HuH-7 (cell line): ENCODE measurements around the gene FHL2.
"Not testable (repeated sequence)": the region's sequence is repeated elsewhere in the genome, so short reads cannot be mapped to it uniquely, and the experiment has no call there.

Experiments used
- DNase-seq: peaks from one replicate; pipeline ENCODE4 v3.0.0; 2011; ENCODE audit warnings: low spot score

The FHL2 gene, protein sequence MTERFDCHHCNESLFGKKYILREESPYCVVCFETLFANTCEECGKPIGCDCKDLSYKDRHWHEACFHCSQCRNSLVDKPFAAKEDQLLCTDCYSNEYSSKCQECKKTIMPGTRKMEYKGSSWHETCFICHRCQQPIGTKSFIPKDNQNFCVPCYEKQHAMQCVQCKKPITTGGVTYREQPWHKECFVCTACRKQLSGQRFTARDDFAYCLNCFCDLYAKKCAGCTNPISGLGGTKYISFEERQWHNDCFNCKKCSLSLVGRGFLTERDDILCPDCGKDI

DNA sequence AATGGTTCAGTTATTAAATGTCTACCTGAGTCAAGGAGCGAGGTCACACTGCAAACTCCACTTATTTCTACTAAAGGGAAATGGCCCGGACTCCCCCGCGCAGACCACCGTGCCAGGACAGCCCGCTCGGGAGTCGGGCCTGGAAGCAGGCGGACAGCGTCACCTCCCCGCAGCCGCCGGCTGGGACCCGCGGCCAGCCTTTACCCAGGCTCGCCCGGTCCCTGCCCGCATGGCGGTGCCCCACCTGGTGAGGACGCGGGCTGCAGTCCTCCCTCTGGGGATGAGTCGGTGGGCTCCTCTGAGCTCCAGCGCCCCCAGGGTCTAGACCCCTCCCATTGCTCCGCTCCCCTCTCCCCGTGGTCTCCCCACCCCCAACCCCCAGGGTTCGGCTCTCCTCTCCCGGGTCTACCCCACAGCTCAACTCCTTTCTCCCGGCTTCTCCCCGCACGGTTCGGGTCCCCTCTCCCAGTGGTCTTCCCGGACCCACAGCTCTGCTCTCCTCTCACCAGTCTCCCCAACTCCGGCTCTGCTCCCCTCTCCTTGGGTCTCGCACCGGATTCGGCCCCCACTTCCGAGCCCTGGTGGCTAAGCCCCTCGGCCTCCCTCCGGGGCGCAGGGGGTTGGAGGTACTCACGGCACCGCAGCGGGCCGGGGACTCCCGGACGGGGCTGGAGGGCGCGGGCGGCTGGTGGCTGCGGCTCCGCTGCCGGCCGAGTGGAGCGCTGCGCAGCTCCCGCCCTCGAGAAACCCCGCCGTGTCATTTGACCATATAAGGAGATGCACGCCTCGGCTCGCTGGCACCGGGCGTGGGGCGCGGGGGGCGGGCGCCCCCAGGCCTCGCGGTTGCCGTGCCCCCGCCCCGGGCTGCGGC is at the start of gene FHL2:
Gene FHL2 (minus strand): TSS at position 716 of the 871 bp plus-strand sequence. CDS start 12,535 bp downstream, outside the sequence.
- peak; percentile 85 for DNase-seq

DNA sequence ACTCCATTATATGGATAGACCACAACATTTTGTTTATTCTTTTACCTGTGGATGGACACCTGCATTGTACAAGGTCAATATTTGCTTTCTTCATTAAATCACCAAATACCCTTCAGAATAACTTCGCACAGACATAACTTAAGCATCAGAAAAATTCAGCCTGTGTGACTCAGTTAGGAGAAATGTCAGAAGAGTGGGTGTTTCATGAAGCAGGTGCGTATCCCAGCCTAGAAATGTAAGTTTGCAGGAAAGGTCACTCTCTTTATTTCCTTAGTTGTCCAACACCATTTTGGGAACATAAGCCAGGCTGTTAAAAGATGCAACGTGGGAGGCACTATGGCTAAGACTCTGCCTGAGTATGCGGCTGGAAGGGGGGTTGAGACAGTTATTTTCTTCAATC is 48.6 kb upstream of the FHL2 start:
- no peak for DNase-seq

DNA sequence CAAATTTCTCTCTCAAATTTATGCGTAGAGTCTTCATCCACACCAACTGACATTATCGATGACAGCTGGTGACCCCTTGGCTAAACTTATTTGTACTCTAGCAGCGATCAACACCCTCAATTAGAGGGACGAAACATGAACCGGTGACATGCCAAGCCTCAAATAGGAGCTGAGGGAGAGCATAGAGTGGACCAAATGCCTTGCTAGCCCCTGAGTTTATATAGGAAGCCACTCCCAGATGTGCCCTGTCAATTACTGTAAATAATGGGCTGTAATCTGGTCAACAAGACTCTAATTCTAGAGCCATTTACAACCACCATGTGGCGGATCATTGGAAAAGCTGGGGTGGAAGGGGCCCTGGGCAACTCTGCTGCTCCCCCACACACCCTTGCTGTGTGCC is 47.6 kb upstream of the FHL2 start:
- DNase-seq: no peak

DNA sequence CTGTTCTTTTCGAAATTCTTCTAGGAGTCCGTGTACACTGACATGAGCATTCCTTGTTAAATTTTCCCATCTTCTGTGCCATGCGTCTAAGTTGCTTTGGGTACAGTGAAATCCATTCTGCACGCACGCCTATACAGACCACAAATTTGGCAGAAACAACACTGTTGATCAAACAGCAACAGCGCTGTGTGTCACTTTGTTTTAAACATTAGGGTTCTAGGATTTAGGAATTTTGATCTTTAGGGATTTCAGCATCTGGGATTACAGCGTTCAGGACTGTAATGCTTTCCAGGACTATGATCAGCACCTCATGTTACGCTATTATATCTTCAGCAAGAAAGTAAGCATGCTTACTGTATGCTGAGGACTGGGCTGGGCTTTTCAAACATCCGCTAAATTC is 47.1 kb upstream of the FHL2 start:
- no peak for DNase-seq

DNA sequence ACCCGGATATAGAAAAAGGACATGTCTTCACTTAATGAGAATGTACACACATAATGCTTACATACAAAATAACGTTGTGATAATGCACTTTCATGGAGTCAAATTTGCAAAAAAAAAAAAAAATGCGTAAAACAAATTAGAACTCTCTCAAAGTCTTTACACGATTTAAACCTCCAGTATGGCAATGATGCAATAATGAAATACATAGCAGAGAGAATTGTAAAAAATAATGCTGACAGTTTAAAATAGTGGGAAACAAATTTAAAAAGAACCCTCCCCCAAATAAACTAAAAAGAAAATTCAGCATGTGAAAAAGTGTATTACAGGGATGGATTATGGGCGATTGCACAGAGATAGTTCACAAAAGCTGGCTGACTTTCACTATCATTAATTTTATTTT is 46.6 kb upstream of the FHL2 start:
- no peak for DNase-seq

DNA sequence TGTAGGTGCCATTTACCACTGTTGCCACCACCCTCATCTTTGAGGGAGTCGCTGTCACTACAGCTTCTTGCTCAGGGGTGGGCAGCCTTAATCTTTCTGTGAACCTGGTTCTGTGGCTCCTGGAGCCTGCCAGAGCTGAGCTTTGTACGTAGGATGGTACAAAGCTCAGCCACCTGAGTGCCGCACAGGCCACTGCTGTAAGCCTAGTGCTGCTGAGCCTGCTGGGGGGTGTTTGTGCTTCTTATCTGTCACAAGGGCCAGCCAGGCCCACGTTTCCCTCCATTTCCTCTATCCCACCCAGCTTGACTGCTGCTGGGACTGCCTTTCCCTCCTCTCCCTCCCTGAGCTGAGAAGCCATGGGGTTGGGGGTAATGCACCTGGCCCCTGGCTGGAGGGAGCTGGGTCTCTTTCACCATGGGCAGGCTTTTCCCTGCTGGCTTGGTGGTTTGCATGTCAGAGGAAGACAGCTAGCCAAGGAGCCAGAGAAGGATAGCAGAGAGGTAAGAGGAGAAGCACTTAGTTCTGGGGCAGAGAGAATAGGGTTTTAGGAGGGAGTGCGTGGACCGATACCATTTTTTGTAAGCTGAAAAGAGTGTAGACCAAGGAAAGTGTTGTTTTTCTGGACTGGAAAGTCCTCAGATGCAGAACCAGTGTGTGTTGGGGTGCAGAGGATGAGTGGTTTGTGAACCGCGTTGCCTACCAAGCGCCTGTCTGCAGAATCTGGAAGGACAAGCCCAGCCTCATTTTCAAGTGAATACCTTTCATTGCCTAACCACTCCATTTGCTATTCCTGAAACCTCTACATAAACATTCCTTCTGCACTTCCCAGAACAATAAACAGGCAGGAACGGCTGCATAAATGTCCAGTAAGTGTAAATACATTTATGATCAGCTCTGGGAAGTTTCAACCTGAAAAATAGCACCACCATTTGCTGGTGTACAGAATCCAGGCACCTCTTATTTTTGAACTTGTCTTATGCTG is 45.1 kb upstream of the FHL2 start:
- no peak for DNase-seq

DNA sequence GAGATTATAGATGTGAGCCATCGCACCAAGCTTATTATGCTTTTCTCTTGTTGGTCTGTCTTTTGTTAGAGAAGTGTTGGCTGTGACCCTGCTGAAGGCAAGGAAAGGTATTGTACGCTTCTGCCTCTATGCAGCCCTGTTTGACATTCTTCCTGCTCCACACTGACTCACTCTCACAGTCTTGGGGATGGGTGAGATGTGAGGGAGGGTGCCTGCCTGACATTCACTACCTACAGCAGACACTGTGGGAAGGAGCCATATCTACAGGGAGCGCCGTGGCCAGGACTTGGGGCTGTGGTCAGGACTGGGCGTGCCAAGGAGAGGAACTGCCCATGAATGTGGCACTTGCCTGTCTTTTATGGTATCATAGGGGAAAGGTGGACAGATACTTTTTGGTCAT is 43.9 kb upstream of the FHL2 start:
- DNase-seq: no peak

DNA sequence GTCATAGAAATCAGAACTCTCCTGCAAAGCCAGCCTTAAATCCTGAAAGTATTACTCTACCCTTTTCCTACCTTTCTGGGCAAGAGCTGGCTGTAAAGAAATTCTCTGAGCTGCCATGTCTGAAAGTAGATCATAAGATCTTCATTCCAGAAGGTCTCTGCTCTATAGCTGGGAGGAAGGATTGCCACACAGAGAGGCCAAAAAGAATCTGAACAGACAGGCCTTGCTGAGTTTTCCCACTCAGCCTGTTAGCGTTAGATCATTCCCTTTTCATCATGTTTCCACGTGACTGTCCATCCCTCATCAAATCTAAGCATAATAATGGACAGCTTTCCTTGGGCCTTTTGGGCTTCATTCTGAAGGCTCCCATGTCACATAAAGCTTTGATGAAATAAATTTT is 43.2 kb upstream of the FHL2 start:
- DNase-seq: no peak

DNA sequence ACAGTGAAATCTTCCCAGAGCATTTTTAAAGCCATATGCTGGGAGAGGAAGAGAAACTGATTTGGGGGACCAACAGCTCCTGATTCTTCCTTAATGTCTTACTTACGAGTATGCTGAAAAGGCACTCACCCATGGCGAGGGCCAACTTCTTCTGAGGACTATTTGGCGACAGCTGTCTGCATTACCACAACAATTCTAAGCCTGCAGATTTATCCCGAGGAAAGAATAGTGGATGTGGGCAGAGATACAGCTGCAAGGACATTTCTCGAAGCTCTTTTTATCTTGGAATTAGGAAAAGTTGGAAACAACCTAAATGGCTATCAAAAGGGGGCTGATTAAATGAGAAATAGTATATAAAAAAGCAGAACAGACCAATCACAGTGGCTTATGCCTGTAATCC is 40.3 kb upstream of the FHL2 start:
- DNase-seq: no peak

DNA sequence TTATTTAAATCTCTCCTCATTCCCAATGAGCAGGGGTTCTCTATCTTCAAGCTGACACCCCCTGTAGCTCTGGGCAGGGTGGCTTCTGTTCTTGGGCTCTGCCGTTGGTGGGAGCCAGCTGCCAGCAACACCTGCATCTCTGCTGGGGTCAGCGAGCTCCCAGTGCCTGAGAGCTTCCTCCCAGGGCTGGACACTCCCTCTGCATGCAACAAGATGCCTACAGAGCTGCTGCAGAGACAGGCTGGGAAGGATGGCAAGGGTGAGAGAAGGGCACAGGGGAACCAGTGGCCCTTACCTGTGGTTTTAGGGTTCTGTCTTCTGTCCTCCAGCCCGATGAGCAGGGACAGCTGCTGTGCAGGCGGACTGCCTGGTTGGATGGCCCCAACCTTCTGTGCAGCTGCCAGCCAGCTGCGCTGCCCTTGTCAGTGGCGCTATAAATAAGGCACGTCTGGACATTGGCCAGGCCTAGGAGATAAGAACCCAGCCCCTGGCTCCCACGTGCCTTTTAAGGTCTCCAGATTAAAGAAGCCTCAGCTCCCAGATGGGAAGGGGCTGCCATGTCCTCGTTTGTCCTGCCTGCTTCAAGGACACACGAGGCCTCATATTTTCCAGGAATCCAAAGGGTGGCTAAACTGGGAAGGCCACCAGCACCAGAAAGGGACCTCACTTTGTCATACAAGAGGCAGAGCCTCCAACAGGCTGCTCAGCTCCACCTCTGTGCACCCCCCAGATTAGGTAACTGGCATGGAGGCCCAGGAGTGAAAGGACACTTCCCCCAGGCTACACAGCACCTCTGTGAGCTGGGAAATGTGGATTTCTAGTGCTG is 39.5 kb upstream of the FHL2 start:
- no peak for DNase-seq

DNA sequence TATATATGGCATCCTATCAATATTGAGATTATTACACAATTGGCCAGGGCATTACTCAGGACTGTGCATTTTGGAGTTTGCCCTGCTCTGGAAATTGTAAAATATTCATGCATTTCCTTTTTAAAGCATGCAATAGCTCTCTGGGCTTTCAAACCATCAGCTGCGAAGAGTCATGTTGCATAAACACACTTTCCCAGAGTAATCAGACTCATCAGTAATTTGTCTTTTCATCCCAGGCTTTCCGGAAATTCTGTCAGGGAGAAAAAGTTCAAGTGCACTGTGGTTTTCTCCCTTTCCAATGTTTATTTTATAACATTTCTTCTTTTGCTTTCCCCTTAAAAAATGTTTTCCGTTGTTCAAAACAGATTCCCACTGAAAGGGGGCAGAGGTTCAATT is 38.9 kb upstream of the FHL2 start:
- DNase-seq: no peak

DNA sequence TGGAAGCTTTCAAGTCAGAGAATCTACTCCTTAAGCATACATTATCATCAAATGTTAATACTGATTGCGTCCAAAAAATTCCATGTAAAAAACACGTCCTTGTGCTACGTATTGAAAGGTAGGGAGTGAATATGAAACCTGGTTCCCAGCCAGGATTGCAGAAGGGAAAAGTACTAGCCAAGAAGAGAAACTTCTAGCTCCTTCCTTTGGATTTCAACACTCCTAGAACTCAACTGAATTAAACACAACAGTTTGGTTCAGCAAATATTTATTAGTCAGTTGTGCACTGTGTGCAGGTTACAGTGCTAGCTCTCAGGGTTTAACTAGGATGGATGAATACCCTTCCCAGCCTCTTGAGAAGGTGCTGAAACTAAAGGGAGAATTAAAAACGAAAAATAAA is 33.9 kb upstream of the FHL2 start:
- no peak for DNase-seq

DNA sequence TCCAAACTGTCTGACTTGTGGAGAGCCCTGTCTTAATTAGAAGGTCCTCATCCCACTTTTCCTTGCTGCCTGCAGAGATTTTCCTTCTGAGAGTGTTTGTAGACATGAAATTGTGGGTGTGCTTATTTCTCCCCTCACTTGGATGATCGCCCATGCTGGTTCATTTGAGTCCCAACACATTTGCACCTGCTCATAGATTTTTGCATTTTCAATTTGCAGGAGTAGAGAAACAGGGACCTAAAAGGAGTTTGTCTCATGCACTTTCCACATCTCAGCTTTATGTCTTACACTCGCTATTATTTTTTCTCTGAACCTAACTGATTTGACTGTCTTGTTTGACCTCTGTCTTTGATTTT is 33.2 kb upstream of the FHL2 start:
- no peak for DNase-seq

DNA sequence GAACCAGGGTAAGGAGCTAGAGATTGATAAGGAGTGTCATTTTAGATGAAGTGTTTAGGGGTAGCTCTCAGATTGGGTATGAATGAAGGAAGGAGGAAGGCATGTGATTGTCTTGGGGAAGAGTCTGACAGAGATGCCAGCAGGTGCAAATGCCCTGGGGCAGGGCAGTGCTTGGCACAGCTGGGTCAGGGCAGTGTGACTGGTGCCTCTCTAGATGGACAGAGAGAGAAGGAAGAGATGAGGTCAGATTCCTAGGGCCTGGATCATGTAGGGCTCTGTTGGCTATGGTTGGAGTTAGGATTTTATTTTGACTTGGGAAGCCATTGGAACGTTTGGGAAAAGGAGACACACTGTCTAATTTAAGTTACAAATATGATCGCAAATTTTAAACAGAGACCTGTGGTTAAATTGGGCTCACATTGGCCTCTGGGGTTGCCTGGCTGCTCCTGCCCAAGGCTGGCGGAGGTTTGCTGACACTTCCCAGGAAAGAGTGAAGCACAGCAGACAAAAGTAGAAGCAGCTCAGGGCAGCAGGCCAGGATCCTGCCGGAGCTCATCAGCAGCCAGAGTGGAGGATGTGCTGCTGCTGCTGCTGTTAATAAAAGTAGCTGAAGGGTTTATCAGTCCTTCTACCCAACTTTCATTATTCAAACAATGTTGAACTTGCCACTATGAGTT is 32.7 kb upstream of the FHL2 start:
- no peak for DNase-seq

DNA sequence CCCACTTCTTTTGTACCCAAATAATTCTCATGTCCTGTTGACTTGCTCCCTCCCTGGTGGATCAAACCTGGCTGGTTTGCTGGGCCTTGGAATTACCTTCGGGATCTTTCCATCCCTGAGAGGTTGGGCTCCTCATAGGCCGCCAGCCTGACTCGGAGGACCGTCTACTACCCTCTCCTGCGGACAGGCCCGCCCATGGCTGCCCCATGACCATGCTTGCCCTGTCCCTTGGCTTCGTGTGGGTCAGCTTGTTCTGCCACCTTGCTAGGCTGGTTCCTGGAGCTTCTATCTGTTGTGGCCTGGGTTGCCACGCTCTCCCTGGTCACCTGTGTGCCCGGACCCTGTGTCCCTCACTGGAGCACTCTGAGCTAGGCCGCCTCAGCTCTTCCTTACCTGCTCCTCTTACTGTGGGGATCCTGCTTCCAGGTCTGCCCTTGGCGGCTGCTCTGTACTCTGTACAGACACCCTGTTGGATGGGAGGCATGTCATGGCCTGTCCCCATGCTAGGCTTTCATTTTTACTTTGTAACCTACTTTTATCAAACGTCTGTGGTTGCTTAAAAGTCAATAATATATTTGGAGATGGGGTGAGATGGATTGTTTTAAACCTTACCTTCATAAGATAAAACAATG is 29.7 kb upstream of the FHL2 start:
- DNase-seq: no peak

DNA sequence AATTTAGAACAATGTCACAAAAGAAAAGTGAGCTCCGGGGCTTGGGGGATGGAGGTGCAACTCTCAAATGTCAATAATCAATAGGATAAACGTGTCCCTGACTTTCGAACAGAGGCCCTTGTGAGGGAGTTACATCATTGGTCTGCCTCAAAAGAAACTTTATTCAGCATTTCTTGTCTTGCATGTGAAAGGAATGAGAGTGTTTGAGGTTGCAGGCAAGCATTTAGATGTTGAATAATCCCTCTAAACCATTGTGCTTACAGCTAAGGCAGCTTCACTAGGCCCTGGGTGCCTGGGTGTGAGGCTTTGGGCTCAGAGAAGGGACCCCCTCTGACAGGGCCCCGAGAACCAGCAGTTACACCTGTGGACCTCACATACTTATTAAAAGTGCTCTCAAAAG is 28.6 kb upstream of the FHL2 start:
- DNase-seq: no peak

DNA sequence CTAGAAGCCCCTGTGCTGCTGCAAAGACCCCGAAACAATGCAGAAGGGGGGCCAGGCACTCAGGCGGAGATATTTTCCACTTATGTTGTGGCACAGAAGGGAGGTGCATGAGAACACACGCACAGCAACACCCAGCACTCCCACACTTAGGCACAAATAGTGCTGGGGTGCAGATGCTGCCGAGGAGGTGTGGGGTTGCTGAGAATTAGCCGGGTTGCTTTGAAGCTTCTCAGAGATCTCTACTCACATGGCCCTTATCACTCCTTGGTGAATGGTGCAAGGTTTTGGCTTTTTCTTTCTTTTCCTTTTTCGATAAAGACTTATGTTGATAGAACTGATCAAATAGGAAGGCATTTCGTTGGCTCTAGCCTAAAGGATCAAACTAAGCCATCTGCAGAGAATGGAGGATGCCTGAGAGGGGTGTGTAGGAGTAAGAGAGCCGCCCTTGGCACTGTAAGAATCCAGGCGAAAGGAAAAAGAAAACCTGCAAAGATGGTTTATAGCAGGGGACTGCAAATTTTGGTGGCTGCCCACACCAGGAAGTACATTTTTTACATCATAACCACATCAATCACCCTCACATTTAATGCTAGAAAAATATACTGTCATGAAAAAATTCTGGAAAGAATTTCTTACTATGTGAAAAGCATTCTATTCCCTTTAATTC is 27.9 kb upstream of the FHL2 start:
- no peak for DNase-seq

DNA sequence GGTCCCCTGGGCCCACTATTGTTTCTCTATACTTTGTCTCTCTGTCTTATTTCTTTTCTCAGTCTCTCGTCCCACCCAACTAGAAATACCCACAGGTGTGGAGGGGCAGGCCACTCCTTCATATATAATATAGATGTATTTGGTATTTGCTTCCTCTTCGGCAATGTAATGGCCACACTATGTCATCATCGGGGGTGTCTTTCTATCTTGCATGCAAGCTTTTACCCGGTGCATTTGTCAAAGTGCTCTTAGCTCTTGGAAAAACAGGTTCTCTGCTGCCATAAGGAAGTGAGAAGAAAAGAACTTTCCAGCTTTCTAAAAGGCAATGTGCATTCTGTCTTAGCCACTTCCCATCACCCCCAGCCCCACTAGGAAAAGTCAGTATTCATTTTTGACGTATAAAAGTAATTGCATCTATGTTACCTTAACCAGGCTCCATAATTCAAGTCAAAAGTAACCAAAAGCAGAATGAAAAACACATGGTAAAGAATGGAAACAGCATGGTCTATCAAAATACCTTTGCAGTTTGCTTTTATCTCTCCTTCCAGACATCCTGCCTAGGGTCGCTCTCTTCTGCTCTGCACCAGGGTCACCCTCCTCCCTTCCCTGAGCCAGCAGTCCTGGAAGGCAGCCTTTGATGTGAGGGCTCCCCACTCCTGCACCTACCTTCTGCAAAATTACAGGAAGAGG is 27.2 kb upstream of the FHL2 start:
- no peak for DNase-seq

DNA sequence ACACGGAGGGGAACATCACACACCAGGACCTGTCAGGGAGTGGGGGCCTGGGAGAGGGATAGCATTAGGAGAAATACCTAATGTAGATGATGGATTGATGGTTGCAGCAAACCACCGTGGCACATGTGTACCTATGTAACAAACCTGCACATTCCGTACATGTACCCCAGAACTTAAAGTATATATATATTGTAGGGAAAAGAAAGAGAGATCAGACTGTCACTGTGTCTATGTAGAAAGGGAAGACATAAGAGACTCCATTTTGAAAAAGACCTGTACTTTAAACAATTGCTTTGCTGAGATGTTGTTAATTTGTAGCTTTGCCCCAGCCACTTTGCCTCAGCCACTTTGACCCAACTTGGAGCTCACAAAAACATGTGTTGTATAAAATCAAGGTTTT is 26.0 kb upstream of the FHL2 start:
- not testable (repeated sequence) for DNase-seq
